ENCODE measurements around the gene ALDH1A2.

ALDH1A2 gene

GRCh38 chr15:57993409-57994145 is 71.9 kb downstream of the ALDH1A2 start:
- H3K9me3 ChIP-seq (ENCODE audit: control insufficient read depth, low read length) = no peaks in the 10 kb centered on the region
- no peaks in the 10 kb centered on the region for H3K27me3 ChIP-seq (replicated peaks; ENCODE audit: control insufficient read depth, insufficient read depth, low read length)
- DNase-seq (ENCODE audit: low read depth) = no peak
- H3K9ac ChIP-seq (ENCODE audit: low read length) = no peak overlapping the region
- H3K36me3 ChIP-seq (ENCODE audit: control insufficient read depth, insufficient read depth, low read length, severe bottlenecking) = no peaks in the 10 kb centered on the region
- H3K4me3 ChIP-seq (ENCODE audit: low read length) = no peak overlapping the region
- no peaks in the 10 kb centered on the region for H3K4me1 ChIP-seq (ENCODE audit: control insufficient read depth, insufficient read depth, low read length)

GRCh38 chr15:57992761-57993355 is 72.7 kb downstream of the ALDH1A2 start:
- H3K4me3 ChIP-seq (ENCODE audit: low read length) = no peak overlapping the region
- no peaks in the 10 kb centered on the region for H3K27me3 ChIP-seq (replicated peaks; ENCODE audit: control insufficient read depth, insufficient read depth, low read length)
- DNase-seq (ENCODE audit: low read depth) = no peak
- no peaks in the 10 kb centered on the region for H3K36me3 ChIP-seq (ENCODE audit: control insufficient read depth, insufficient read depth, low read length, severe bottlenecking)
- H3K9ac ChIP-seq (ENCODE audit: low read length) = no peak overlapping the region
- no peaks in the 10 kb centered on the region for H3K4me1 ChIP-seq (ENCODE audit: control insufficient read depth, insufficient read depth, low read length)
- no peaks in the 10 kb centered on the region for H3K9me3 ChIP-seq (ENCODE audit: control insufficient read depth, low read length)

GRCh38 chr15:57973534-57973933 is 92.0 kb downstream of the ALDH1A2 start:
- Histone ChIP-seq H3K4me3 (ENCODE audit: low read length) (no peak overlapping the region), H3K9ac (ENCODE audit: low read length) (no peak overlapping the region), H3K27me3 (replicated peaks; ENCODE audit: control insufficient read depth, insufficient read depth, low read length) (no peaks in the 10 kb centered on the region), H3K4me1 (ENCODE audit: control insufficient read depth, insufficient read depth, low read length) (no peaks in the 10 kb centered on the region), H3K9me3 (ENCODE audit: control insufficient read depth, low read length) (no peaks in the 10 kb centered on the region), H3K36me3 (ENCODE audit: control insufficient read depth, insufficient read depth, low read length, severe bottlenecking) (no peaks in the 10 kb centered on the region)
- DNase-seq (ENCODE audit: low read depth) = no peak

GRCh38 chr15:57972864-57973263 is 92.6 kb downstream of the ALDH1A2 start:
- Histone ChIP-seq H3K9me3 (ENCODE audit: control insufficient read depth, low read length) (no peaks in the 10 kb centered on the region), H3K27me3 (replicated peaks; ENCODE audit: control insufficient read depth, insufficient read depth, low read length) (no peaks in the 10 kb centered on the region), H3K4me3 (ENCODE audit: low read length) (no peak overlapping the region), H3K9ac (ENCODE audit: low read length) (no peak overlapping the region), H3K36me3 (ENCODE audit: control insufficient read depth, insufficient read depth, low read length, severe bottlenecking) (no peaks in the 10 kb centered on the region), H3K4me1 (ENCODE audit: control insufficient read depth, insufficient read depth, low read length) (no peaks in the 10 kb centered on the region)
- no peak for DNase-seq (ENCODE audit: low read depth)

- H3K27me3 ChIP-seq (replicated peaks; ENCODE audit: control insufficient read depth, insufficient read depth, low read length) = no peaks in the 10 kb centered on the region
- no peak overlapping the region for H3K4me3 ChIP-seq (ENCODE audit: low read length)
- no peaks in the 10 kb centered on the region for H3K9me3 ChIP-seq (ENCODE audit: control insufficient read depth, low read length)
- no peak for DNase-seq (ENCODE audit: low read depth)
- no peak overlapping the region for H3K9ac ChIP-seq (ENCODE audit: low read length)
- H3K4me1 ChIP-seq (ENCODE audit: control insufficient read depth, insufficient read depth, low read length) = no peaks in the 10 kb centered on the region
- no peaks in the 10 kb centered on the region for H3K36me3 ChIP-seq (ENCODE audit: control insufficient read depth, insufficient read depth, low read length, severe bottlenecking)
Observed at GRCh38 chr15:57969996-57970395, 95.5 kb downstream of the ALDH1A2 start.

- DNase-seq (ENCODE audit: low read depth) = no peak
- H3K9ac ChIP-seq (ENCODE audit: low read length) = no peak overlapping the region
- H3K4me1 ChIP-seq (ENCODE audit: control insufficient read depth, insufficient read depth, low read length) = no peaks in the 10 kb centered on the region
- no peaks in the 10 kb centered on the region for H3K36me3 ChIP-seq (ENCODE audit: control insufficient read depth, insufficient read depth, low read length, severe bottlenecking)
- no peaks in the 10 kb centered on the region for H3K27me3 ChIP-seq (replicated peaks; ENCODE audit: control insufficient read depth, insufficient read depth, low read length)
- H3K4me3 ChIP-seq (ENCODE audit: low read length) = no peak overlapping the region
- no peaks in the 10 kb centered on the region for H3K9me3 ChIP-seq (ENCODE audit: control insufficient read depth, low read length)
Observed at GRCh38 chr15:57969355-57969754, 96.2 kb downstream of the ALDH1A2 start.

DNA sequence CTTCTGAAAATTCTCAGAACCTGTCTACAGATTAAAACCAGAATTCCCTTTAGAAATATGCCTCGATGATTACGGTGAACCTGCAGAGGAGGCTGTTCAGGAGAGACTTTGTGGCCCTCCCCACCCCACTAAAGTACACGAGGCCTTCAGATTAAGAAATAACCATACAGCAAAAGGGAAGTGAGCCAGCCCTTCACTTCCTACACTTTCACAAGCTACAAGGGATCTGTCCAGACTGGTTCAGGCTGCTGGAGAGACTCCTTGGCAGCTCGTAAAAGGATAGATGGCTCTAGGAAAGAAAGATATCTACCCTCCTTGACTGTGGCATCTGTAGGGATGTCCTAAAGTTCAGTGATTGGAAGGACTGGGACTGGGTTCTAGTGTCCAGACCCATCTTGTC is 102.6 kb downstream of the ALDH1A2 start:
- Histone ChIP-seq H3K9ac (ENCODE audit: low read length) (no peak overlapping the region), H3K4me3 (ENCODE audit: low read length) (no peak overlapping the region), H3K36me3 (ENCODE audit: control insufficient read depth, insufficient read depth, low read length, severe bottlenecking) (no peaks in the 10 kb centered on the region), H3K9me3 (ENCODE audit: control insufficient read depth, low read length) (no peaks in the 10 kb centered on the region), H3K4me1 (ENCODE audit: control insufficient read depth, insufficient read depth, low read length) (no peaks in the 10 kb centered on the region), H3K27me3 (replicated peaks; ENCODE audit: control insufficient read depth, insufficient read depth, low read length) (no peaks in the 10 kb centered on the region)
- DNase-seq (ENCODE audit: low read depth) = no peak

- DNase-seq (ENCODE audit: low read depth) = no peak
- Histone ChIP-seq H3K4me3 (ENCODE audit: low read length) (no peak overlapping the region), H3K36me3 (ENCODE audit: control insufficient read depth, insufficient read depth, low read length, severe bottlenecking) (no peaks in the 10 kb centered on the region), H3K4me1 (ENCODE audit: control insufficient read depth, insufficient read depth, low read length) (no peaks in the 10 kb centered on the region), H3K9me3 (ENCODE audit: control insufficient read depth, low read length) (no peaks in the 10 kb centered on the region), H3K9ac (ENCODE audit: low read length) (no peak overlapping the region), H3K27me3 (replicated peaks; ENCODE audit: control insufficient read depth, insufficient read depth, low read length) (peaks cover 7% of the 10 kb centered on the region)
Observed at GRCh38 chr15:57961919-57962318, 103.6 kb downstream of the ALDH1A2 start.

- Histone ChIP-seq H3K9me3 (ENCODE audit: control insufficient read depth, low read length) (no peaks in the 10 kb centered on the region), H3K4me1 (ENCODE audit: control insufficient read depth, insufficient read depth, low read length) (no peaks in the 10 kb centered on the region), H3K9ac (ENCODE audit: low read length) (no peak overlapping the region), H3K27me3 (replicated peaks; ENCODE audit: control insufficient read depth, insufficient read depth, low read length) (peaks cover 16% of the 10 kb centered on the region), H3K36me3 (ENCODE audit: control insufficient read depth, insufficient read depth, low read length, severe bottlenecking) (no peaks in the 10 kb centered on the region), H3K4me3 (ENCODE audit: low read length) (no peak overlapping the region)
- no peak for DNase-seq (ENCODE audit: low read depth)
Observed at GRCh38 chr15:57957113-57957512, 108.4 kb downstream of the ALDH1A2 start.

- H3K9me3 ChIP-seq (ENCODE audit: control insufficient read depth, low read length) = no peaks in the 10 kb centered on the region
- peaks cover 37% of the 10 kb centered on the region for H3K27me3 ChIP-seq (replicated peaks; ENCODE audit: control insufficient read depth, insufficient read depth, low read length)
- no peak overlapping the region for H3K4me3 ChIP-seq (ENCODE audit: low read length)
- H3K9ac ChIP-seq (ENCODE audit: low read length) = no peak overlapping the region
- DNase-seq (ENCODE audit: low read depth) = no peak
- H3K36me3 ChIP-seq (ENCODE audit: control insufficient read depth, insufficient read depth, low read length, severe bottlenecking) = no peaks in the 10 kb centered on the region
- no peaks in the 10 kb centered on the region for H3K4me1 ChIP-seq (ENCODE audit: control insufficient read depth, insufficient read depth, low read length)
Observed at GRCh38 chr15:57953874-57954273, 111.6 kb downstream of the ALDH1A2 start.

DNA sequence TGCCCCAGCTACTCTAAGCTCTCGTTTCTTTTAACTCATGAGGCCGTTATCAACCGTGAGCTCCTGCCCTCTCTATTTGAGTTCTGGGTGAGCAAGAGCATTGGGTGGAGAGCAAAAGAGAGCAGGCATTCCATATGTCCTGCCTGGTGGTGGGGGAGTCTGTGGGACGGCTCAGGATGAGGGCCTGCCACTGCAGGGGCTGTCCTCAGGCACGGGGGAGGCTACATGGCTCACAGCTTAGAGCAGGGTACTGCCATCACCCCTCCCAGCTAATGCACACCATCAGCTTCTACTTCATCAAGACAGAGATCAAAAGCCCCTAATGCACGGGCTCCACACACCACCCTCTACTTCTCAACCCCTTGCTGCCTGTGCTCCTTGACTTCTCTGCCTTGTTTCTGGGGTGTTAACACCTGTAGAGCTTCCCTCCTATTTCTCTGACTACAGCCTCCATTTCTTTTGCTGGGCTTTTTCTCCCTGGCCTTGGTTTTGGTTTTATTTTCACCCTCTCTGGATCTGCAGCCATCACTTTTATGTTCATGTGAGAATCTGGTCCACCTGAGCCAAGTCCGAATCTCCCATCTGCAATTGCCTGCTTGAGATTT is 114.1 kb downstream of the ALDH1A2 start:
- no peak for DNase-seq (ENCODE audit: low read depth)
- H3K27me3 ChIP-seq (replicated peaks; ENCODE audit: control insufficient read depth, insufficient read depth, low read length) = peaks cover 28% of the 10 kb centered on the region
- H3K9ac ChIP-seq (ENCODE audit: low read length) = no peak overlapping the region
- no peaks in the 10 kb centered on the region for H3K36me3 ChIP-seq (ENCODE audit: control insufficient read depth, insufficient read depth, low read length, severe bottlenecking)
- H3K9me3 ChIP-seq (ENCODE audit: control insufficient read depth, low read length) = no peaks in the 10 kb centered on the region
- H3K4me1 ChIP-seq (ENCODE audit: control insufficient read depth, insufficient read depth, low read length) = no peaks in the 10 kb centered on the region
- no peak overlapping the region for H3K4me3 ChIP-seq (ENCODE audit: low read length)

All from adipocyte (in vitro differentiated cells).